Fibroblast of lung (primary cell): Measurements from ENCODE around the gene MMS19. TPM values are rescaled to one million over a fixed set of nuclear protein-coding genes. Genes with fewer than 3 reads are reported as not detected.

Experiments
- DNase-seq, 2 donors: peaks; one replicate each; pipeline versions ENCODE4 v3.0.0 to v3.0.0-alpha.2; 2010; ENCODE audit warnings: low read depth in 2 of 2
- H2AFZ ChIP-seq: 2 replicates; pipeline ENCODE4 v1.5.1; 2012; ENCODE audit warnings: low read length, control low read depth, inconsistent platforms
- H3K27ac ChIP-seq: 2 replicates; pipeline ENCODE4 v1.5.1; 2011; ENCODE audit warnings: low read length, control low read depth; ENCODE audit not compliant: insufficient read depth
- H3K27me3 ChIP-seq: 2 replicates; pipeline ENCODE4 v1.5.1; 2011; ENCODE audit warnings: mild to moderate bottlenecking, low read length; ENCODE audit not compliant: control insufficient read depth, insufficient read depth
- H3K36me3 ChIP-seq: 2 replicates; pipeline ENCODE4 v1.5.1; 2011; ENCODE audit warnings: low read length; ENCODE audit not compliant: control insufficient read depth, insufficient read depth
- H3K4me1 ChIP-seq: 2 replicates; pipeline ENCODE4 v1.5.1; 2011; ENCODE audit warnings: low read length; ENCODE audit not compliant: control insufficient read depth, insufficient read depth; ENCODE audit errors: extremely low read depth
- H3K4me2 ChIP-seq: 2 replicates; pipeline ENCODE4 v1.5.1; 2011; ENCODE audit warnings: low read length, control low read depth; ENCODE audit not compliant: insufficient read depth; ENCODE audit errors: extremely low read depth
- H3K4me3 ChIP-seq, 4 experiments: fragments of 200-600 bp in 1 of 4; sonication (generic) in 1 of 4; replicated peaks in 1 of 4; 2 replicates each; pipeline ENCODE4 v1.5.1; 2011 to 2016; ENCODE audit warnings: low read length in 4 of 4, low read depth in 3 of 4, mild to moderate bottlenecking in 3 of 4, control low read depth in 2 of 4, inconsistent platforms in 1 of 4, mixed read lengths in 1 of 4; ENCODE audit not compliant: insufficient read depth in 1 of 4; ENCODE audit errors: control extremely low read depth in 1 of 4
- H3K79me2 ChIP-seq: 2 replicates; pipeline ENCODE4 v1.5.1; 2012; ENCODE audit warnings: mild to moderate bottlenecking, low read length, inconsistent platforms; ENCODE audit not compliant: control insufficient read depth, insufficient read depth
- H3K9ac ChIP-seq: 2 replicates; pipeline ENCODE4 v1.5.1; 2011; ENCODE audit warnings: mild to moderate bottlenecking, low read length, control low read depth; ENCODE audit not compliant: insufficient read depth
- H3K9me3 ChIP-seq: 2 replicates; pipeline ENCODE4 v1.5.1; 2012; ENCODE audit warnings: low read depth, low read length; ENCODE audit not compliant: control insufficient read depth, insufficient read depth
- H4K20me1 ChIP-seq: 2 replicates; pipeline ENCODE4 v1.5.1; 2011; ENCODE audit warnings: low read length; ENCODE audit not compliant: control insufficient read depth, insufficient read depth; ENCODE audit errors: extremely low read depth
- CTCF ChIP-seq, 2 donors: IDR thresholded peaks in 1 of 2; conservative IDR thresholded peaks in 1 of 2; 1 replicate in 1 of 2; 2 replicates in 1 of 2; pipeline ENCODE4 v1.5.1; 2011 to 2012; ENCODE audit warnings: low read length in 2 of 2, control low read depth in 1 of 2, inconsistent platforms in 1 of 2, low read depth in 1 of 2, mild to moderate bottlenecking in 1 of 2
- EZH2 ChIP-seq: IDR thresholded peaks from 2 replicates; pipeline ENCODE4 v1.5.1; 2012; ENCODE audit warnings: low read length, control low read depth, mild to moderate bottlenecking; ENCODE audit errors: missing control alignments
- polyA plus RNA-seq, 2 donors: library from polyadenylated mRNA; depleted of rRNA in 1 of 2; stranded (reverse) in 1 of 2; unstranded in 1 of 2; fragments of >200 nt; gene quantifications; 2 replicates each; pipeline ENCODE4 v1.2.1, GENCODE V29; 2011 to 2012; ENCODE audit warnings: missing spikeins in 1 of 2
- total RNA-seq: library from RNA; depleted of rRNA; stranded (reverse); fragments of >200 nt; gene quantifications from 2 replicates; pipeline ENCODE4 v1.2.1, GENCODE V29; 2014

MMS19 gene
- total and polyA plus RNA-seq, 2 donors (not counting 1 experiment from before 2014, with no cell fraction given), result 44.7 to 64.7 TPM

- H2AFZ ChIP-seq, result no peak overlapping the region
- peaks cover 33% of the 10 kb centered on the region for H3K36me3 ChIP-seq
- no peak overlapping the region for H3K4me3 ChIP-seq
- no peaks in the 10 kb centered on the region for H3K79me2 ChIP-seq
- H3K4me2 ChIP-seq, result no peak overlapping the region
- H3K9ac ChIP-seq, result no peak overlapping the region
- peak; percentile 27 to 59 for DNase-seq
- TF ChIP-seq EZH2 (no peak), CTCF (conservative IDR thresholded peaks at IDR 0.05 in 1 of 2, IDR thresholded peaks at IDR 0.05 in 1 of 2; ENCODE audit: low read depth in 1 of 2, low read length in 2 of 2) (peak; percentile 90 to 93)
- H4K20me1 ChIP-seq, result no peaks in the 10 kb centered on the region
- H3K27ac ChIP-seq, result peak overlapping the region; percentile 4
- H3K9me3 ChIP-seq, result no peaks in the 10 kb centered on the region
- H3K4me1 ChIP-seq, result peaks cover 2% of the 10 kb centered on the region
- H3K27me3 ChIP-seq, result no peaks in the 10 kb centered on the region
Observed at GRCh38 chr10:97463363-97464132, 34.7 kb downstream of the MMS19 start.

- H3K36me3 ChIP-seq, result peaks cover 39% of the 10 kb centered on the region
- TF ChIP-seq EZH2 (no peak), CTCF (conservative IDR thresholded peaks at IDR 0.05 in 1 of 2, IDR thresholded peaks at IDR 0.05 in 1 of 2; ENCODE audit: low read depth in 1 of 2, low read length in 2 of 2) (no peak)
Observed at GRCh38 chr10:97462309-97462708, 35.9 kb downstream of the MMS19 start.

GRCh38 chr10:97459933-97460332, 38.3 kb downstream of the MMS19 start:
- H3K9me3 ChIP-seq, result no peaks in the 10 kb centered on the region
- H3K79me2 ChIP-seq, result peaks cover 2% of the 10 kb centered on the region
- TF ChIP-seq EZH2 (no peak), CTCF (conservative IDR thresholded peaks at IDR 0.05 in 1 of 2, IDR thresholded peaks at IDR 0.05 in 1 of 2; ENCODE audit: low read depth in 1 of 2, low read length in 2 of 2) (no peak)
- H3K27ac ChIP-seq, result no peak overlapping the region
- no peak for DNase-seq
- no peaks in the 10 kb centered on the region for H3K27me3 ChIP-seq
- H3K4me1 ChIP-seq, result peaks cover 2% of the 10 kb centered on the region
- no peak overlapping the region for H3K9ac ChIP-seq
- no peak overlapping the region for H3K4me2 ChIP-seq
- H2AFZ ChIP-seq, result no peak overlapping the region
- no peak overlapping the region for H3K4me3 ChIP-seq
- peaks cover 42% of the 10 kb centered on the region for H3K36me3 ChIP-seq
- H4K20me1 ChIP-seq, result no peaks in the 10 kb centered on the region

More at GRCh38 chr10:97462309-97462708, 35.9 kb downstream of the MMS19 start:
- no peaks in the 10 kb centered on the region for H3K27me3 ChIP-seq
- no peak overlapping the region for H3K4me2 ChIP-seq
- no peak overlapping the region for H2AFZ ChIP-seq
- H3K79me2 ChIP-seq, result no peaks in the 10 kb centered on the region
- DNase-seq, result no peak
- H3K27ac ChIP-seq, result no peak overlapping the region
- no peaks in the 10 kb centered on the region for H3K9me3 ChIP-seq
- H3K4me1 ChIP-seq, result peaks cover 2% of the 10 kb centered on the region
- H4K20me1 ChIP-seq, result no peaks in the 10 kb centered on the region
- no peak overlapping the region for H3K9ac ChIP-seq
- H3K4me3 ChIP-seq, result no peak overlapping the region
